ENCODE measurements around the gene TNRC6A. TPM values are rescaled to one million over a fixed set of nuclear protein-coding genes. Genes with fewer than 3 reads are reported as not detected.

Gene TNRC6A
- total and polyA plus RNA-seq, 2 experiments from 2014 or later = 93.1 to 124 TPM

GRCh38 chr16:24769806-24770205, 40.4 kb downstream of the TNRC6A start (continued):
- no peak for TF ChIP-seq ZNF462 (CRISPR knock-in tag; IDR thresholded peaks at IDR 0.05)
- no peak for TF ChIP-seq NANOG (IDR thresholded peaks at IDR 0.05; ENCODE audit: borderline replicate concordance)
- no peak for TF ChIP-seq ETS1 (IDR thresholded peaks at IDR 0.05)
- TF ChIP-seq JUNB (IDR thresholded peaks at IDR 0.05; ENCODE audit: unreplicated experiment) = no peak
- no peak for TF ChIP-seq POLR2AphosphoS5 (IDR thresholded peaks at IDR 0.05; ENCODE audit: low read depth)
- TF ChIP-seq, protein P1, sequence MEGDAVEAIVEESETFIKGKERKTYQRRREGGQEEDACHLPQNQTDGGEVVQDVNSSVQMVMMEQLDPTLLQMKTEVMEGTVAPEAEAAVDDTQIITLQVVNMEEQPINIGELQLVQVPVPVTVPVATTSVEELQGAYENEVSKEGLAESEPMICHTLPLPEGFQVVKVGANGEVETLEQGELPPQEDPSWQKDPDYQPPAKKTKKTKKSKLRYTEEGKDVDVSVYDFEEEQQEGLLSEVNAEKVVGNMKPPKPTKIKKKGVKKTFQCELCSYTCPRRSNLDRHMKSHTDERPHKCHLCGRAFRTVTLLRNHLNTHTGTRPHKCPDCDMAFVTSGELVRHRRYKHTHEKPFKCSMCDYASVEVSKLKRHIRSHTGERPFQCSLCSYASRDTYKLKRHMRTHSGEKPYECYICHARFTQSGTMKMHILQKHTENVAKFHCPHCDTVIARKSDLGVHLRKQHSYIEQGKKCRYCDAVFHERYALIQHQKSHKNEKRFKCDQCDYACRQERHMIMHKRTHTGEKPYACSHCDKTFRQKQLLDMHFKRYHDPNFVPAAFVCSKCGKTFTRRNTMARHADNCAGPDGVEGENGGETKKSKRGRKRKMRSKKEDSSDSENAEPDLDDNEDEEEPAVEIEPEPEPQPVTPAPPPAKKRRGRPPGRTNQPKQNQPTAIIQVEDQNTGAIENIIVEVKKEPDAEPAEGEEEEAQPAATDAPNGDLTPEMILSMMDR (conservative IDR thresholded peaks at IDR 0.05; ENCODE audit: low read depth in 2 of 2) = no peak
- TF ChIP-seq STAT1 (IDR thresholded peaks at IDR 0.05; ENCODE audit: unreplicated experiment) = no peak
- TF ChIP-seq CREB1 (CRISPR knock-in tag; IDR thresholded peaks at IDR 0.05; ENCODE audit: low read depth) = no peak
